UCSD-AML1 (cell line): ENCODE measurements around the gene GNL3.
"Not testable (repeated sequence)": the region's sequence is repeated elsewhere in the genome, so short reads cannot be mapped to it uniquely, and the experiment has no call there.

Experiments
- DNase-seq: peaks from one replicate; lab custom pipeline; 2025; ENCODE audit not compliant: unreplicated experiment; lab: John Stamatoyannopoulos, UW

The GNL3 gene

GRCh38 chr3:52685709-52686691 is at the start of gene GNL3, which contains the start of gene PBRM1:
Gene GNL3 (plus strand): TSS chr3:52686032. CDS start chr3:52686093, 61 bp downstream.
Gene PBRM1 (minus strand): TSS chr3:52685913.
- DNase-seq, result peak; percentile 93

GRCh38 chr3:52636673-52637072 is 49.2 kb upstream of the GNL3 start:
- no peak for DNase-seq

GRCh38 chr3:52645549-52645948 is 40.3 kb upstream of the GNL3 start:
- no peak for DNase-seq

- DNase-seq, result no peak
Measured at GRCh38 chr3:52649461-52650210, 36.2 kb upstream of the GNL3 start.

GRCh38 chr3:52650439-52650838 is 35.4 kb upstream of the GNL3 start:
- DNase-seq, result no peak

- DNase-seq, result no peak
Measured at GRCh38 chr3:52651592-52651991, 34.2 kb upstream of the GNL3 start.

- DNase-seq, result no peak
Measured at GRCh38 chr3:52655895-52656294, 29.9 kb upstream of the GNL3 start.

GRCh38 chr3:52660046-52660445 is 25.8 kb upstream of the GNL3 start:
- no peak for DNase-seq

GRCh38 chr3:52663098-52663497 is 22.7 kb upstream of the GNL3 start:
- no peak for DNase-seq

- DNase-seq, result peak; percentile 28
Measured at GRCh38 chr3:52670621-52671521, 15.0 kb upstream of the GNL3 start.

GRCh38 chr3:52671676-52672075 is 14.2 kb upstream of the GNL3 start:
- DNase-seq, result no peak

GRCh38 chr3:52676201-52676600 is 9.6 kb upstream of the GNL3 start:
- not testable (repeated sequence) for DNase-seq

GRCh38 chr3:52678265-52679198 is 7.3 kb upstream of the GNL3 start:
- DNase-seq, result no peak

- no peak for DNase-seq
Measured at GRCh38 chr3:52679199-52679538, 6.7 kb upstream of the GNL3 start.

GRCh38 chr3:52679811-52680210 is 6.0 kb upstream of the GNL3 start:
- DNase-seq, result no peak

- DNase-seq, result no peak
Measured at GRCh38 chr3:52681596-52681995, 4.2 kb upstream of the GNL3 start.

- no peak for DNase-seq
Measured at GRCh38 chr3:52682016-52682415, 3.8 kb upstream of the GNL3 start.

- no peak for DNase-seq
Measured at GRCh38 chr3:52683611-52684010, 2.2 kb upstream of the GNL3 start.

GRCh38 chr3:52684184-52684583 is 1.6 kb upstream of the GNL3 start:
- DNase-seq, result no peak

GRCh38 chr3:52685285-52685708 is 535 bp upstream of the GNL3 start:
- peak; percentile 85 for DNase-seq
